HL-60 (cell line): ENCODE measurements around the gene NGFR.

Experiments used
- DNase-seq, 2 experiments: peaks; one replicate each; pipeline ENCODE4 v3.0.0-alpha.2; 2010 to 2020; ENCODE audit warnings: low read depth in 1 of 2, low spot score in 1 of 2
- H3K27ac ChIP-seq: fragments of 250-450 bp; sonication (Bioruptor Pico); replicated peaks from 2 replicates; pipeline ENCODE4 v1.5.1; 2020; ENCODE audit warnings: mild to moderate bottlenecking, moderate library complexity
- H3K27me3 ChIP-seq: fragments of 250-450 bp; sonication (Bioruptor Pico); 2 replicates; pipeline ENCODE4 v1.5.1; 2021; ENCODE audit warnings: mild to moderate bottlenecking, moderate library complexity; ENCODE audit not compliant: insufficient read depth, poor library complexity, severe bottlenecking
- H3K4me3 ChIP-seq: replicated peaks from 2 replicates; pipeline ENCODE4 v1.5.1; 2011; ENCODE audit warnings: mild to moderate bottlenecking, control low read depth, low read length; ENCODE audit not compliant: insufficient read depth
- GABPA ChIP-seq: IDR thresholded peaks from 2 replicates; pipeline ENCODE4 v1.6.1; 2012; ENCODE audit warnings: low read depth
- POLR2AphosphoS5 ChIP-seq: IDR thresholded peaks from 2 replicates; pipeline ENCODE4 v1.6.1; 2012; ENCODE audit warnings: low read depth
- SPI1 ChIP-seq: IDR thresholded peaks from 2 replicates; pipeline ENCODE4 v1.6.1; 2012; ENCODE audit warnings: low read depth, mild to moderate bottlenecking, borderline replicate concordance
- TF ChIP-seq, protein P1 (sequence below): IDR thresholded peaks from 2 replicates; pipeline ENCODE4 v1.6.1; 2012; ENCODE audit warnings: low read depth; ENCODE audit not compliant: insufficient replicate concordance
- TF ChIP-seq, protein P2 (sequence below): IDR thresholded peaks from one replicate; pipeline ENCODE4 v1.5.1; 2011; ENCODE audit warnings: low read length, control low read depth, inconsistent platforms; ENCODE audit not compliant: insufficient read depth

Gene NGFR

DNA sequence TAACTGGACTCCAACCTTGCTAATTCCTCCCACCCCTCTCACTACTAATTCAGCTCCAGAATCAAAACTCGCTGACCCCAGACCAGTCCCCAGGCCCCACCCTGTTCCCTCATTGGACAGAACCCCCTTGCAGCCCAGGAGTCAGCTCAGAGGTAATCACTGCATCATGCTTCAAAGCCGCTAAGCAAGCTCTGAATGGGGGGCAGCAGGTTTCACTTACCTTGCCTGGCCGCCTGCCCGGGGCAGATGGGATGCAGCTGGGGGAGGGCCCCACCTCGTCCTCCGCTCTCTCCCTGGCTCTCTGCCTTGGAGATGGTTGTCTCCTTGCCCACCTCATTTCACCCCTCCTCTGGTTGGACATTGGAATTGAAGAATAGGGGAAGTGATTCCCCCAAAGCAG, 4.8 kb upstream of the NGFR start:
- no peak for DNase-seq
- Histone ChIP-seq H3K27me3 (peaks cover 9% of the 10 kb centered on the region), H3K4me3 (no peak overlapping the region), H3K27ac (no peak overlapping the region)
- TF ChIP-seq POLR2AphosphoS5, result no peak
- TF ChIP-seq SPI1, result no peak
- TF ChIP-seq, protein P1, sequence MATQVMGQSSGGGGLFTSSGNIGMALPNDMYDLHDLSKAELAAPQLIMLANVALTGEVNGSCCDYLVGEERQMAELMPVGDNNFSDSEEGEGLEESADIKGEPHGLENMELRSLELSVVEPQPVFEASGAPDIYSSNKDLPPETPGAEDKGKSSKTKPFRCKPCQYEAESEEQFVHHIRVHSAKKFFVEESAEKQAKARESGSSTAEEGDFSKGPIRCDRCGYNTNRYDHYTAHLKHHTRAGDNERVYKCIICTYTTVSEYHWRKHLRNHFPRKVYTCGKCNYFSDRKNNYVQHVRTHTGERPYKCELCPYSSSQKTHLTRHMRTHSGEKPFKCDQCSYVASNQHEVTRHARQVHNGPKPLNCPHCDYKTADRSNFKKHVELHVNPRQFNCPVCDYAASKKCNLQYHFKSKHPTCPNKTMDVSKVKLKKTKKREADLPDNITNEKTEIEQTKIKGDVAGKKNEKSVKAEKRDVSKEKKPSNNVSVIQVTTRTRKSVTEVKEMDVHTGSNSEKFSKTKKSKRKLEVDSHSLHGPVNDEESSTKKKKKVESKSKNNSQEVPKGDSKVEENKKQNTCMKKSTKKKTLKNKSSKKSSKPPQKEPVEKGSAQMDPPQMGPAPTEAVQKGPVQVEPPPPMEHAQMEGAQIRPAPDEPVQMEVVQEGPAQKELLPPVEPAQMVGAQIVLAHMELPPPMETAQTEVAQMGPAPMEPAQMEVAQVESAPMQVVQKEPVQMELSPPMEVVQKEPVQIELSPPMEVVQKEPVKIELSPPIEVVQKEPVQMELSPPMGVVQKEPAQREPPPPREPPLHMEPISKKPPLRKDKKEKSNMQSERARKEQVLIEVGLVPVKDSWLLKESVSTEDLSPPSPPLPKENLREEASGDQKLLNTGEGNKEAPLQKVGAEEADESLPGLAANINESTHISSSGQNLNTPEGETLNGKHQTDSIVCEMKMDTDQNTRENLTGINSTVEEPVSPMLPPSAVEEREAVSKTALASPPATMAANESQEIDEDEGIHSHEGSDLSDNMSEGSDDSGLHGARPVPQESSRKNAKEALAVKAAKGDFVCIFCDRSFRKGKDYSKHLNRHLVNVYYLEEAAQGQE, result no peak
- no peak for TF ChIP-seq GABPA
- TF ChIP-seq, protein P2, sequence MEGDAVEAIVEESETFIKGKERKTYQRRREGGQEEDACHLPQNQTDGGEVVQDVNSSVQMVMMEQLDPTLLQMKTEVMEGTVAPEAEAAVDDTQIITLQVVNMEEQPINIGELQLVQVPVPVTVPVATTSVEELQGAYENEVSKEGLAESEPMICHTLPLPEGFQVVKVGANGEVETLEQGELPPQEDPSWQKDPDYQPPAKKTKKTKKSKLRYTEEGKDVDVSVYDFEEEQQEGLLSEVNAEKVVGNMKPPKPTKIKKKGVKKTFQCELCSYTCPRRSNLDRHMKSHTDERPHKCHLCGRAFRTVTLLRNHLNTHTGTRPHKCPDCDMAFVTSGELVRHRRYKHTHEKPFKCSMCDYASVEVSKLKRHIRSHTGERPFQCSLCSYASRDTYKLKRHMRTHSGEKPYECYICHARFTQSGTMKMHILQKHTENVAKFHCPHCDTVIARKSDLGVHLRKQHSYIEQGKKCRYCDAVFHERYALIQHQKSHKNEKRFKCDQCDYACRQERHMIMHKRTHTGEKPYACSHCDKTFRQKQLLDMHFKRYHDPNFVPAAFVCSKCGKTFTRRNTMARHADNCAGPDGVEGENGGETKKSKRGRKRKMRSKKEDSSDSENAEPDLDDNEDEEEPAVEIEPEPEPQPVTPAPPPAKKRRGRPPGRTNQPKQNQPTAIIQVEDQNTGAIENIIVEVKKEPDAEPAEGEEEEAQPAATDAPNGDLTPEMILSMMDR, result no peak

DNA sequence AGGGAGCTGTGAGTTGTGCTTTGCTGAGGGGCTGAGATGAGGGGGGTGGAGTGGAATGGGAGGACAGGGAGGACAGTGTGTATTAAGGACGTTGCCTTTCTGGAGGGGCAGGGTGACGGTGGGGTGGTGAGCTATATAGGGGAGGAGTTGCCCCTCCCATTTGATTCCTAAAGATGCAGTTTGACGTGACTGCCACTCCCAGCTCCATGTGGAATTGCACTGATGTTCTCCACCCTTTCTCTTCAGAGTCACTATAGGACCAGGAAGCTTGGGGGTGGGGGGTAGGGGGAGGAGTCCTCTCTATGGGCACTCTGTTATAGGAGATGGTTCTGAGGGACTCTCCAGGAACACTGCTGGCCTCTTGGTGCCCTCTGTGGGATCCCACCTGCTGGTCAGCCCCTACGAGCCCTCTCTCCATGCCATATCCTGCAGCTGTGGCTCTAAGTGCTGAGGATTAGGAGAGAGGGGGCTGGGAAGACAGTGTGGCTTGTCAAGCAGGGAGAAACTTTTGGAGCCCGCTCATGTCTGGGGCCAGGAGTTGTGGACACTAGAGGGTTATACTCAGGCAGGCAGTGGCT, 3.8 kb upstream of the NGFR start:
- TF ChIP-seq POLR2AphosphoS5, result no peak
- no peak for TF ChIP-seq GABPA
- TF ChIP-seq, protein P1, result no peak
- TF ChIP-seq, protein P2, result no peak
- TF ChIP-seq SPI1, result no peak
- DNase-seq, result no peak
- Histone ChIP-seq H3K4me3 (no peak overlapping the region), H3K27me3 (peaks cover 18% of the 10 kb centered on the region), H3K27ac (no peak overlapping the region)

DNA sequence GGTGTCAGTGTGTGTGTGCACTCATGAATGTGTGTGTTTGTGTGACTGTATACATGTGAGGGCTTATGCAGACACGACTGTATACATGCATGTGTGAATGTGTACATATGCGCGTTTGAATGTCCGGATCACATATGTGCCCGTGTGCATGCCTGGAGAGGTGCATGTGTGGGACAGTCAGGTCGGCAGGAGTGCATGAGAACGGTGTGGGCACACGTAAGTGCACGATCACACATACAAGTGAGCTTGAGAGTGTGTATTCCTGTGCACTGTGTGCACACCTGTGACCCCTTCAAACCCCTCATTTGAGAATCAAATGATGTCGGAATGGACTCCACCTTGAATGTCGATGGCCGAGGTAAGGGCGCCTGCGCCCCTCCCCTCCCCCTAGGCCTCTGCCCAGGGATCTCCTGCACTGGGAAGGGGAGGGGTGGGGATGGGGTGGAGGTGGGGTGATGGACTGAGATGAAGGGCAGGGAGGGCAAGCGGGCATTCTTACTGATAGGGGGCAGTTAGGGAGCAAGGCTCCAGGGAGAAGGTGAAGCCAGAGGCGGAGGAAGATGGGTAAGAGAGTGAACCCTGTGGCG, 601 bp upstream of the NGFR start:
- TF ChIP-seq SPI1 (no peak), GABPA (no peak), POLR2AphosphoS5 (no peak)
- TF ChIP-seq, protein P2, result no peak
- TF ChIP-seq, protein P1, result no peak

More for the DNA sequence above, 601 bp upstream of the NGFR start:
- no peak for DNase-seq
- Histone ChIP-seq H3K4me3 (peak overlapping the region; percentile 43), H3K27ac (no peak overlapping the region), H3K27me3 (peaks cover 48% of the 10 kb centered on the region)
